Sigmoid colon (tissue), 7 donors: ENCODE results near the gene PAX9. TPM values are rescaled to one million over a fixed set of nuclear protein-coding genes. Genes with fewer than 3 reads are reported as not detected.

Experiments used
- DNase-seq: peaks from one replicate; pipeline ENCODE4 v3.0.0-alpha.2; 2019
- H3K27ac ChIP-seq, 4 donors: fragments of 200-600 bp; sonication (generic); one replicate each; pipeline ENCODE4 v1.5.1; 2016 to 2019; ENCODE audit warnings: mild to moderate bottlenecking in 1 of 4
- H3K27me3 ChIP-seq, 3 donors: fragments of 200-600 bp; sonication (generic); one replicate each; pipeline ENCODE4 v1.5.1; 2019; ENCODE audit warnings: mild to moderate bottlenecking in 1 of 3
- H3K36me3 ChIP-seq, 4 donors: fragments of 200-600 bp; sonication (generic); one replicate each; pipeline ENCODE4 v1.5.1; 2016 to 2019
- H3K4me1 ChIP-seq, 4 donors: fragments of 200-600 bp; sonication (generic); one replicate each; pipeline ENCODE4 v1.5.1; 2017 to 2019
- H3K4me3 ChIP-seq, 4 donors: fragments of 200-600 bp; sonication (generic); one replicate each; pipeline ENCODE4 v1.5.1; 2017 to 2019; ENCODE audit warnings: mild to moderate bottlenecking in 2 of 4, moderate library complexity in 1 of 4
- H3K9me3 ChIP-seq, 4 donors: fragments of 200-600 bp in 3 of 4; sonication (generic) in 3 of 4; one replicate each; pipeline versions ENCODE4 v1.5.1 to v1.6.1; 2013 to 2019
- EP300 ChIP-seq, 4 donors: sonication (generic); formaldehyde crosslinking; IDR thresholded peaks; one replicate each; pipeline ENCODE4 v1.6.1; 2017; ENCODE audit warnings: antibody characterized with exemption in 4 of 4
- POLR2A ChIP-seq, 2 donors: fragments of 450-650 bp; IDR thresholded peaks; one replicate each; pipeline ENCODE4 v1.6.1; 2016; ENCODE audit warnings: antibody characterized with exemption in 2 of 2, mild to moderate bottlenecking in 2 of 2, moderate library complexity in 2 of 2
- POLR2AphosphoS5 ChIP-seq, 4 donors: sonication (generic); formaldehyde crosslinking; IDR thresholded peaks; one replicate each; pipeline ENCODE4 v1.6.1; 2017; ENCODE audit warnings: antibody characterized with exemption in 4 of 4
- WGBS, 2 donors: extraction: QIAGEN DNeasy Blood & Tissue Kit; methylation state at CpG; one replicate each; pipeline ENCODE4 v1.1.7; 2013; 5-methylcytosine and 5-hydroxymethylcytosine counted together
- intact Hi-C: fragments of 100-400 bp; cut with DNase I; formaldehyde crosslinking; loops from one replicate; pipeline ENCODE4 v1.15.1; 2023
- polyA plus RNA-seq, 3 donors: library from polyadenylated mRNA; stranded (reverse); fragments of 200-250 nt; gene quantifications; one replicate each; pipeline ENCODE4 v1.2.3, GENCODE V29; 2013
- total RNA-seq, 4 donors: library from RNA; depleted of rRNA; stranded (reverse); fragments of >200 nt; gene quantifications; one replicate each; pipeline ENCODE4 v1.1.0, GENCODE V29; 2016
- TF ChIP-seq, protein P1 (sequence below), 4 experiments: fragments of 450-650 bp in 3 of 4; fragments of 200-600 bp in 1 of 4; IDR thresholded peaks; one replicate each; pipeline ENCODE4 v1.5.1; 2016 to 2019; ENCODE audit warnings: antibody characterized with exemption in 4 of 4, mild to moderate bottlenecking in 3 of 4, moderate library complexity in 2 of 4
- donor health status: healthy with polysubstance abuse.
- donor health status: Bipolar disorder and iron deficiency.
- donor health status: healthy.

PAX9 gene
- total RNA-seq: 1 to 10 TPM in 2 of 4 donors, under 1 TPM in 1, not detected in 1; 0.28 to 1.2 (median 1.1) TPM
- under 1 TPM in 2 of 3 donors, not detected in 1; under 0.01 to 0.07 TPM for polyA plus RNA-seq

DNA sequence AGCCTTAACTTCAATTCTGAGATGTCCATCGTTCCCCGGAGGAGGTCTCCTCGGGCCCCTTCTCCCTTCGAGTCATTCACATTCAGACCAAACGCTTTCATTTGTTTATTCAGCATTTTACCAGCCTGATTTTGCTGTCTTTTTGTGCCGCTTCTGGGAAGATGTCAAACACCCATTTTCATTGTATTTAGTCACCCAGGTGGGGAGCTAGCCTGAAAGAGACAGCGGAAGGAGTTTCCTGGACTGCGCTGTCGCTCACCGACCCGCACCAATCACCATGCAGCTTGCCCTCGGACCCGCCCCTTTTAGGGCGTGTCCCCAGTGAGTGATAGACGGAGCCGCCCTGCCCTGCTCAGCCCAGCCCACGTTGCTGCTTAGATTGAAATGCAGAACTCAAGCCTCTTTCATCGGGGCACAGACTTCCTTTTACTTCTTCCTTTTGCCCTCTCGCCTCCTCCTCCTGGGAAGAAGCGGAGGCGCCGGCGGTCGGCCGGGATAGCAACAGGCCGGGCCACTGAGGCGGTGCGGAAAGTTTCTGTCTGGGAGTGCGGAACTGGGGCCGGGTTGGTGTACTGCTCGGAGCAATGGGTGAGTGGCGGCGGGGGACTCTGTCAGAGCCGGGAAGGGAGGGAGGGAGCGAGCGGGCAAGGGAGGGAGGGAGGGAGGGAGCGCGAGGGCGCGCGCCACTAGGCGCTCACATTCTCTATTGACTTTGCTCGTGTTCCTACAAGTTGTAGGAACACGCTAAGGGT lies at the start of gene PAX9:
PAX9 (plus strand) TSS at position 355 of the 752 bp plus-strand sequence; CDS start at position 585, 230 bp downstream.
- WGBS, 2 donors: 1 to 4% methylated on average over 44 of the region's 44 CpGs
- H3K27me3 ChIP-seq: peaks cover 90 to 100% (median 96%) of the 10 kb centered on the region in 3 donors
- peak within 1 kb of the TSS; percentile 20 to 42 (median 36) for H3K4me3 ChIP-seq
- H3K4me1 ChIP-seq: peaks cover 0 to 68% (median 63%) of the 10 kb centered on the region in 4 donors
- TF ChIP-seq, protein P1, sequence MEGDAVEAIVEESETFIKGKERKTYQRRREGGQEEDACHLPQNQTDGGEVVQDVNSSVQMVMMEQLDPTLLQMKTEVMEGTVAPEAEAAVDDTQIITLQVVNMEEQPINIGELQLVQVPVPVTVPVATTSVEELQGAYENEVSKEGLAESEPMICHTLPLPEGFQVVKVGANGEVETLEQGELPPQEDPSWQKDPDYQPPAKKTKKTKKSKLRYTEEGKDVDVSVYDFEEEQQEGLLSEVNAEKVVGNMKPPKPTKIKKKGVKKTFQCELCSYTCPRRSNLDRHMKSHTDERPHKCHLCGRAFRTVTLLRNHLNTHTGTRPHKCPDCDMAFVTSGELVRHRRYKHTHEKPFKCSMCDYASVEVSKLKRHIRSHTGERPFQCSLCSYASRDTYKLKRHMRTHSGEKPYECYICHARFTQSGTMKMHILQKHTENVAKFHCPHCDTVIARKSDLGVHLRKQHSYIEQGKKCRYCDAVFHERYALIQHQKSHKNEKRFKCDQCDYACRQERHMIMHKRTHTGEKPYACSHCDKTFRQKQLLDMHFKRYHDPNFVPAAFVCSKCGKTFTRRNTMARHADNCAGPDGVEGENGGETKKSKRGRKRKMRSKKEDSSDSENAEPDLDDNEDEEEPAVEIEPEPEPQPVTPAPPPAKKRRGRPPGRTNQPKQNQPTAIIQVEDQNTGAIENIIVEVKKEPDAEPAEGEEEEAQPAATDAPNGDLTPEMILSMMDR (IDR thresholded peaks at IDR 0.05): no peak
- TF ChIP-seq POLR2AphosphoS5 (IDR thresholded peaks at IDR 0.05): peak in 2 of 4 donors; percentile 18 to 30
- intact Hi-C loops: no loop called here
- H3K36me3 ChIP-seq: no peaks in the 10 kb centered on the region
- DNase-seq: no peak
- no peaks in the 10 kb centered on the region for H3K9me3 ChIP-seq
- peak within 1 kb of the TSS in 1 of 4 donors; percentile 24 for H3K27ac ChIP-seq

DNA sequence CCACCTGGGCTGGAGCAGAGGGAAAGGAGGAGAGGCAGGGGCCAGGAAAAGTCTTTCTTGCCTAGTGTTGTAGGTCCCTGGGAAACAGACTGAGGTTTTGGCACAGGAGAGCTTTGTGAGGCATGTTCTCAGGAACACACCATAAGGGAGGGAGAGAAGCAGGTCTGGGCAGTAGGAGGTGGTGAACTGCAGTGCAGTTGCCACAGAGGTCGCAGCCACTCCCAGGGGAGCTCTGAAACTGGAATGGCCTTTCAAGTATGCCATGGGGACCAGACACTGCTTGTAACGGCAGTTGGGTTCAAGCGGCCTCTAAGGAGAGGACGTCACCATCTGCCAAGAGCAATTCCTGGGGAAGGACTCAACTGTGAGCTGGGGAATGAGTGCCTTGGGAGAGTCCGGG lies 43.8 kb upstream of the PAX9 start:
- no peaks in the 10 kb centered on the region for H3K9me3 ChIP-seq
- H3K27me3 ChIP-seq: peaks cover 0 to 4% (median 3%) of the 10 kb centered on the region in 3 donors
- TF ChIP-seq EP300 (IDR thresholded peaks at IDR 0.05) (no peak), POLR2A (IDR thresholded peaks at IDR 0.05) (no peak), POLR2AphosphoS5 (IDR thresholded peaks at IDR 0.05) (no peak)
- TF ChIP-seq, protein P1 (IDR thresholded peaks at IDR 0.05): no peak
- no peak overlapping the region for H3K27ac ChIP-seq
- intact Hi-C loops: no loop called here
- H3K4me1 ChIP-seq: no peaks in the 10 kb centered on the region
- DNase-seq: no peak
- no peaks in the 10 kb centered on the region for H3K36me3 ChIP-seq
- WGBS, 2 donors: 66 to 76% methylated on average over 5 of the region's 5 CpGs
- no peak overlapping the region for H3K4me3 ChIP-seq

DNA sequence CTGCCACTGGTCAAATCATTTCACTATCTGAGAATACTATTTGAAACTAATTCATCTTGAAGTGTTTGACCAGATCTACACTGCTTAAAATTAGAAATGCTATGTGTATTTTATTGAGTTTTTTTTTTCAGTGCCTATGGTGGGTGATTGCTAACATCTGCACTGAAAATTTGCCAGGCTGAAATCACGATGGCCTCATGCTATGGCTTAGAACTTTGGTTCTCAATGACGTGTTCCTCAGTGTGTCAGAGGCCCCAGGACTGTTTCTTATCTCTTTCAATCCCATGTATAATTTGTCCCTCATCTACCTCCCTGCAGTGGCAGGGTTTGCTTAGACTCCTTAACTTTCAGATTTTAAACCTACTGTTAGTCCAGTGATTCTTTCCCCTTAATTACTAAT lies 43.0 kb upstream of the PAX9 start:
- H3K27me3 ChIP-seq: peaks cover 0 to 4% (median 2%) of the 10 kb centered on the region in 3 donors
- intact Hi-C loops: no loop called here
- no peaks in the 10 kb centered on the region for H3K9me3 ChIP-seq
- no peak overlapping the region for H3K27ac ChIP-seq
- no peaks in the 10 kb centered on the region for H3K36me3 ChIP-seq
- TF ChIP-seq, protein P1 (IDR thresholded peaks at IDR 0.05): no peak
- TF ChIP-seq POLR2A (IDR thresholded peaks at IDR 0.05) (no peak), EP300 (IDR thresholded peaks at IDR 0.05) (no peak), POLR2AphosphoS5 (IDR thresholded peaks at IDR 0.05) (no peak)
- H3K4me3 ChIP-seq: no peak overlapping the region
- DNase-seq: no peak
- 33 to 71% methylated on average over 2 of the region's 2 CpGs for WGBS, 2 donors
- no peaks in the 10 kb centered on the region for H3K4me1 ChIP-seq

DNA sequence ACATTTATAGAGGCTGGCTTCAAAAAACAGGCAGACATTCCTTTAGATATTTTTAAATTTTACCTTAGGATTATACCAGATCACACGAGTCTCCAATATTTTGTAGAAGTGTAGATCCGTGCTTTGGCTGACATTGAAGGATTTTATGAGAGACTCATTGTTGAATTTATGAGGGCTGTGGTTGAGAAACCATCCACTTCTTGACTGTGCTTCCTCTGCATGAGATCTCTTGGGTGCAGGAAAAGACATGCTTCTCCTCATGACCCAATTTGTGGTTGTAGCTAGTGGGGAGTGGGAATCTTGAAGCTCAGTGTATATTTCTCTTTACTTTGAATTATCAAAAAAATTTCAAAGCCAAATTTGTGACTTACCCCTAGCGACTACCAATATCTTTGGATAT lies 42.5 kb upstream of the PAX9 start:
- no peak overlapping the region for H3K27ac ChIP-seq
- DNase-seq: no peak
- 56 to 61% methylated on average over 3 of the region's 3 CpGs for WGBS, 2 donors
- H3K27me3 ChIP-seq: peaks cover 0 to 7% (median 0%) of the 10 kb centered on the region in 3 donors
- no peaks in the 10 kb centered on the region for H3K4me1 ChIP-seq
- H3K9me3 ChIP-seq: no peaks in the 10 kb centered on the region
- H3K4me3 ChIP-seq: no peak overlapping the region
- intact Hi-C loops: no loop called here
- no peaks in the 10 kb centered on the region for H3K36me3 ChIP-seq
- TF ChIP-seq EP300 (IDR thresholded peaks at IDR 0.05): no peak
- no peak for TF ChIP-seq POLR2A (IDR thresholded peaks at IDR 0.05)
- no peak for TF ChIP-seq POLR2AphosphoS5 (IDR thresholded peaks at IDR 0.05)
- TF ChIP-seq, protein P1 (IDR thresholded peaks at IDR 0.05): no peak
